CD4-positive, alpha-beta T cell treated with Interleukin-17A for 1 hour (primary cell): Measurements from ENCODE around the gene TRMT2A.
A peak's percentile ranks its signal among the peaks of the same experiment; 100 is the strongest.
"Not testable (repeated sequence)": the region's sequence is repeated elsewhere in the genome, so short reads cannot be mapped to it uniquely, and the experiment has no call there.

Source experiments
- DNase-seq: peaks from one replicate; pipeline ENCODE4 v3.0.0-alpha.2; 2020

The TRMT2A gene, protein sequence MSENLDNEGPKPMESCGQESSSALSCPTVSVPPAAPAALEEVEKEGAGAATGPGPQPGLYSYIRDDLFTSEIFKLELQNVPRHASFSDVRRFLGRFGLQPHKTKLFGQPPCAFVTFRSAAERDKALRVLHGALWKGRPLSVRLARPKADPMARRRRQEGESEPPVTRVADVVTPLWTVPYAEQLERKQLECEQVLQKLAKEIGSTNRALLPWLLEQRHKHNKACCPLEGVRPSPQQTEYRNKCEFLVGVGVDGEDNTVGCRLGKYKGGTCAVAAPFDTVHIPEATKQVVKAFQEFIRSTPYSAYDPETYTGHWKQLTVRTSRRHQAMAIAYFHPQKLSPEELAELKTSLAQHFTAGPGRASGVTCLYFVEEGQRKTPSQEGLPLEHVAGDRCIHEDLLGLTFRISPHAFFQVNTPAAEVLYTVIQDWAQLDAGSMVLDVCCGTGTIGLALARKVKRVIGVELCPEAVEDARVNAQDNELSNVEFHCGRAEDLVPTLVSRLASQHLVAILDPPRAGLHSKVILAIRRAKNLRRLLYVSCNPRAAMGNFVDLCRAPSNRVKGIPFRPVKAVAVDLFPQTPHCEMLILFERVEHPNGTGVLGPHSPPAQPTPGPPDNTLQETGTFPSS

DNA sequence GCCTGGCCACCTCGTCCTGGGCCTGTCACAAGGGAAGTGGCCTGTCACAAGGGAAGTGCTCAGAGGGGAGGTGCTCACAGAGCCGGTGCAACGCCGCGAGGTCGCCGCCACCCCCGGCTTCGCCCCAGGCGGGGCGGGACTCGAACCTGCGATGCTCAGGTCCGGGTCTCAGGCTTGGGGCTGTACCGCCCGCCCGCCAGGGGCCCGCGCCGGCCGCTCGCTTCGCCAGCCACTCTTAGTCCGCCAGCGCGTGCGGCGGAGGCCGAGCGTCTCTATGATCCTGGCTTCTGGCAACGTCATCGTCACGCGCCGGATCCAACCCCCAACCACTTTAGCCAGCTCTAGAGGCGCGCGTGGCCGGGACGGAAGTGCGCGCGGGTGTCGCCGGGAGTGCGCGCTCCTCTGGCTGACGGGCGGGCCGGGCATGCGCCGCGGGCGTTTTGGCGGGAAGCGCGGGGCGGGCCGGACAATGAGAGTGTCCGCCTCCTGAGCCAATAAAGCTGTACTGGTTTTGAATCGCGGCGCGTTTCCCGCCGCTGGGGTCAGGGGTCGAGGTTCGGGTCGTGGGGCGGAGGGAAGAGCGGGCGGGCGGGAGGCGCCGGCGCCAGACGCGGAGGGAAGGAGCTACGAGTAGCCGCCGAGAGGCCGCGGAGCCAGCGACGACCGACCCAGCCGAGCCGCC, at the start of gene TRMT2A:
TSS of gene TRMT2A (minus strand) at position 276 of the 682 bp plus-strand sequence. CDS start 320 bp downstream, outside the sequence.
- DNase-seq = peak; percentile 97

DNA sequence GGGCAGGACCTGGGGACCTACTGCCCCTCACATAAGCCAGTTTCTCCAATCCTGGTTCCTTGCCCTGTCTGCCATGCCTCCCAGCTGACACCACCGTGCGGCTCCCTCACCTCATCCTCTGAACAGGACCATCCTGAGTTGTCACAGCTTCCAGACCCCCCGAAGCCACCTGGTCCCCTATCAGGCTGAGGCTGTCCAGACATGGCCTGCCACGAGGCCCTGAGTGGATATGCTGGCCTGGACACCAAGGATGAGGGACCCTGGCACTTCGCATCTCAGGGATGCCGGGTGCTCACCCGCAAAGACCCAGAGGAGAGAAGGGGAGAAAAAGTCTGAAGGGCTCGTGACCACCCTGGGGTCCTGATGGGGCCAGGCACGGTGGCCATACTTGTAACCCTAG, 49.7 kb upstream of the TRMT2A start:
- no peak for DNase-seq

DNA sequence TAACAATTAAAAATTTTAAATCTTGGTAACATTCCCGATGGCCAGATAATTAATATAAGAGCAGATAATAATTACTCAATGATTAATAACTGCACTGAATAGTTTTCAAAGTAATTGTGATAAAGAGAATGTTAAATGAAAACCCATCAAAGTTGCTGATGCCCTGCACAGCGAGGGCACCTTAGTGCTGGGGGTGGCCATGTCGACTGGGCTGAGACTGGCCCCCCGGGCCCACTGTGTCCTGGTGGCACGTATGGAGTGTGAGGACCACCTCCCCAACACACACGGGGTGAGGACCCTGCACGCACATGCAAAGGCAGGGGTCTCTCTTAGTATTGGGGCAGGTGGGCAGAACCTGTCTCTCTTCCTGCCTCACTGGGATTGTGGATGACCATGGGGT, 48.9 kb upstream of the TRMT2A start:
- no peak for DNase-seq

DNA sequence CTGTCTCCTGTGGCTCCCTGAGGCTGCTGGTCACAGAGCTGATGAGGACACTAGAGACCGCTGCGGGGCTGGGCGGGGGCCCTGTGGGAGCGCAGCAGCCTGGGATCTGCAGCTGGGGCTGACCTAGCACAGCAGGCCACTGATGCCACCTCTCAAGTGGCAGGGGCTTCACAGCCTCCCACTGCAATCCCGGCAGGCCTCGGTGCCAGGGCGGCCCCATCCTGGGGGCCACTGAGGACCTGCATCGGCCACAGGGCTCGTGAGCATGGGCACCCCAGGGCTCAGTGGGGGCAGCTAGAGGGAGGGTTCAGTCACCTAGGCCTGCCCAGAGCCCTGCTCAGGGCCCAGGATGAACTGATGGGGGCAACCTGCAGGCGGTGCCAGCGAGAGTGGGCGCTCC, 48.4 kb upstream of the TRMT2A start:
- no peak for DNase-seq

DNA sequence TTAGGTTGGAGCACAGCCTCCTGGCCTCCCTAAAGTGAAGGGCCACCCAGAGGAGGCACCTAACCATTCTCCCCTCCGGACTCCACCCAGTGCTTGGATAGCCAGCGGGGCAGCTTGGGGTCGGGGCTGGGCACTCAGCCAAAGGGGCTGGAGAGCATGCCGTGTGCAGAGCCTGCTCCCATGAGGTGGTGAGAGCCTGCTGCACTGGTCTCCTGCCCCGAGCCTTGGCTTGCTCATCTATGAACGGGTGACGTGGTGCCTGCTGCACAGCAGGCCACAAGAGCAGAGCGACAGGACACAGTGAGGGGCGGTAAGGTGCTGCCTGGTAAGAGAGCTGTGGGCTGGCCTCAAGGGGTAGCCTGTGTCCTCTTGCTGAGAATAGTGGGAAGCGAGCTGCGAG, 47.8 kb upstream of the TRMT2A start:
- no peak for DNase-seq

DNA sequence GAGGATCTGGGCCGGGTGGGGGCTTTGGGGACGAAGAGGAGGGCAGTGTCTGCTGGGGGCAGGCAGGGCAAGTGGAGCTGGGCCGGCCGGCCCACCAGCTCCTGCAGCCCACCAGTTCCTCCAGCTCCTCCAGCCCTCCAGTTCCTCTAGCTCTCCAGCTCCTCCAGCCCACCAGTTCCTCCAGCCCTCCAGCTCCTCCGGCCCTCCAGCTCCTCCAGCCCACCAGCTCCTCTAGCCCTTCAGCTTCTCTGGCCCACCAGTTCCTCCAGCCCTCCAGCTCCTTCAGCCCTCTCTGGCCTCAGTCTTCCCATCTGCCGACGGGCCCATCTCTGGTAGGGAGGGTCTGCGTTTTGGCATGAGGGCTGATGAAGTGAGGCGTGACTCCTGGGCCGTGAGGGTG, 43.0 kb upstream of the TRMT2A start:
- DNase-seq = no peak

DNA sequence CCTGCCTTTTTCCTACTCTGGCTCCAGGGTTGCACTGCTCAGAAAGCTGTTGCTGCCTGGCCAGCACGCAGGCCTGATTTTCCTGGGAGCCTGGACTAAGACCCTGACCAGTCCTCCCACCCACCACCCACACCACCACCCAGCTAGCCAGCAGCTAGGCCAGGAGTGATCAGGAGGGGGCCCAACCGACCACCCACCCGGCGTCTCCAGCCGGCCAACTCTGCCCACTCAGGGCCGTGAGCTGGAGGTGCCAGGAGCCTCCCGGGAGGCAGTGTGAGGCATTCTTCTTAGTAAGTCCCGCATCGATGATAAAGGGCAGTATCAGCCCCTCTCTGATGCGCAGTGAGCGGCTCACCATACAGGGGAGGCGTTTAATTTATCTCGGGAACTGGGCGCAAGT, 42.5 kb upstream of the TRMT2A start:
- not testable (repeated sequence) for DNase-seq

DNA sequence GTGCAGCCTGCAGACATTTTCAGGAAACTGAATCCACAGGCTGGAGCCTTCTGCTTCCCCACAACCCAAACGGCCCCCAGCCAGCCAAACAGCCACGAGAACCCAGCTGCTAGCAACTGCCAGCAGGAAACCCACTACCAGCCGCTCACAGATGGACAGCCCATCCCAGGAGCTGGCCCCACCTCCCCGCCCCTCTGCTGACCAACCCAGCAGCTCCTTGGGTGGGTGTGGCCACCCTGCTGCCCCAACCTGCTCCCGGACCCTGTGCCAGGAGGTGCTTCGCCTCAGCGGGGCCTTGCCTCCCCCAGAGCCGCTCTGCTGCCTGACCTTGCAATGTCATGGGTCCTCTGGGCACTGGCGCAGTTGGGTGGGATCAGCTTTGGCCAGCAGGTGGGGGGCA, 42.0 kb upstream of the TRMT2A start:
- no peak for DNase-seq

DNA sequence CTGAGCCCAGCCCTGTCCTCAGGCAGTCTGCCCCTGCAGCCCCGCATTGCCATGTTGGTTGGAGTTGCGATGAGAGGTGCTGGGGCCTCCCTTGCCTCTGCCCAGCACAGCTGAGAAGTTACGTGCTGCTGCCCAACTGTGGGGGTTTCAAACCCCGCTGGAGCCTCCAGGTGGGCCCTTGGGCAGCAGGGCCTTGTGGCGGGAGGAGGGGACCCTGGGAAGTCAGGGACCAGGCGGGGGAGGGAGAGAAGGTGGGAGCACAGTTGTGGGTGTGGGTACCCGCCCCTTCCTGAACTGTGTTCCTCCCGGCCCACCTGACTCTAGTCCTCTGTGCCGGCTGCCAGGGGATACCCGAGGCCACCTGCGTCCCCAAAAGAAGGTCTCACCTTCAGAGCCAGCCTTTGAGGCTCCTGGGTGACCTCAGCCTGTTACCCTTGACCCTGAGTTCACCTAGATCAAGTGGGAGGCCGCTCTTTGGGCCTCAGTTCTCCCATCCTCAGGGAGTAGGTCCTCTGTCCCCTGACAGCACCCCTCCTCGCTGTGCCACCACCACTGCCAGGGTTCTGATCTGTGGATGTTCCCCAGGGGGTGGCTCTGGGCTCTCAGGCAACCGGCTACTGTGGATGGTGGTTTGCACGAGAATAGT, 41.5 kb upstream of the TRMT2A start:
- no peak for DNase-seq

DNA sequence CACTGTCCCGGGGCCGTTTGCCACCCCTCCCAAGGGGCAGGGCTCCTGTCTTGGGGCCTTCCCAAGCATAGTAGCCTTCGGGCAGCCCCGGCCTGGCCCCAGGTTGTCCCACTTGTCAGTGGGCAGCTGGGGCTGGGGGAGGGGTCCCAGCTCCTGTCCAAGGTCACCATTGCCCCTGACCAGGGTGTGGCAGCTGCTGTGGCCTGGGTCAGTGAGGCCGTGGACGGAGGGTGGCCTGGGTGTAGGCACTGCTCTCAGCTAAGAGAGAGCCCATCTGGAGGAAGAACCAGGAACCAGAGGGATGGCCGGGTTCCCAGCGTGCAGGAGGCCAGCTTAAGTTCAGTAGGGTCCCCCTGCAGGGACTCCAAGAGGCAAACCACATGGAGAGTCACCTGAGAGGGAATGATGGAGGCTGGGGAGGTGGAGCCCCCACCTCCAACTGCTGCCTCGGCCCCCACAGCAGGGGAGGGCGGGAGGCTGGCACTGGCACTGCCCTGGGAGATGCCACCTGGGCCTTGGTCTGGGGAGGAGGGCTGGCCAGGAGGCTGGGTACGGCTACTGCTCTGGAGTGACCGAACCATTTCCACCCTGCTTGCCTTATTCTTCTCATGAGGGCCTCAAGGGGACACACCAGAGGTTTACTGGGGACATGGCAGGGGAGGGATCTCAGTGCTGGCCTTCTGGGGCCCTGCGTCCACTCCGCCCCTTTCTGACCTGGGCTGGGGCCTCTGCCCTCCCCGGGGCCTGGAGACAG, 40.6 kb upstream of the TRMT2A start:
- DNase-seq = no peak

DNA sequence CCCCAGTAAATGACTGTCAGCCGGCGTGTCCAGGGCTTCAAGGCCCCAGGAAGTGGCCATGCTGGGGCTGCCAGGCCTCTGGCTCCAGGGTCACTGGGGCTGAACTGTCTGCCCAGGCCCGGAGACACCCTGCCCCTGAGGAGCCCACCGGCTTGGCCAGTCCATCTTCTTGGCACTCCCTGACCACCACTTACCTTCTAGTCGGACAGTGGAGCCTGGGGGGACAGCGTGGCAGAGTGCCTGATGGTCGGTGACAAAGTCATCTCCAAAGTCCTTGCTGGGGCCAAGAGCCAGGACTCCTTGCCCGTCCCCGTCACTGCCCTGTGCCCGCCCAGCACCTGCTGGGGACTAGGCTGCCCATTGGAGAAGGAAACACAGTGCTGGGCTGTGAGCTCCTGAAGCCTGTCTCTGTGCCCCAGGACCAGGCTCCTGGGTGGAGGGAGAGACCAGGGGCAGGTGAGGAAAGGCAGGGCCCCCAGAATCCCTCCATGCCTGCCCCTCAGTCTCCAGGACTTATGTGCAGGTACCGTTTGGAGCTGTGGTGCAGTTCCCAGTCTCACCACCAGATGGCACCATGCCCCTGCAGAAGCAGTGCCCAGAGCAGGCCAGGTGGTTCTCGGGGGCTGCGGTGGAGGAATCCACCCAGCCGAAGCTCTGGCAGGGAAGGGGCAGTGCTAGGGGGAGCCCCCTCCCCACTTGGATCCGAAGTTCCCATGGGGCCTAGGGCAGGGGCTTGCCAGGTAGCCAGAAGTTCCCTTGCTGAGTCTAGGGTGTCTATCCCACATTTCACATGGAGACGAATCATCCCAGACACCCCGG, 39.8 kb upstream of the TRMT2A start:
- DNase-seq = peak; percentile 89

DNA sequence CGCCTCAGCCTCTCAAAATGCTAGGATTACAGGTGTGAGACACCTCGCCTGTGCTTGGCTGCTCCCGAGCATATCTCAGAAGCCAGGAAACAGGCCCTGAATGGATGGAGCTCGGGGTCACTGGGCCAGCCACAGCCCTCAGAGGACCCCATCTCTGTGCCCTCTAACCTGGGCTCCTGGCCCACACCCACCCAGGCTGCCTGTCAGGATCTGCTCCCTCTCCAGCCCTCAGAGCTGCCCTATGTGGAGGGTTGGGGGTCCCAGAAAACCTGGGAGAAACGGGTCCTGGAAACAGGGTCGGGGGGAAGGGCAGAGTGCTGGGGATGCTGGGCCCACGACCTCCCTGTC, 39.0 kb upstream of the TRMT2A start:
- no peak for DNase-seq

DNA sequence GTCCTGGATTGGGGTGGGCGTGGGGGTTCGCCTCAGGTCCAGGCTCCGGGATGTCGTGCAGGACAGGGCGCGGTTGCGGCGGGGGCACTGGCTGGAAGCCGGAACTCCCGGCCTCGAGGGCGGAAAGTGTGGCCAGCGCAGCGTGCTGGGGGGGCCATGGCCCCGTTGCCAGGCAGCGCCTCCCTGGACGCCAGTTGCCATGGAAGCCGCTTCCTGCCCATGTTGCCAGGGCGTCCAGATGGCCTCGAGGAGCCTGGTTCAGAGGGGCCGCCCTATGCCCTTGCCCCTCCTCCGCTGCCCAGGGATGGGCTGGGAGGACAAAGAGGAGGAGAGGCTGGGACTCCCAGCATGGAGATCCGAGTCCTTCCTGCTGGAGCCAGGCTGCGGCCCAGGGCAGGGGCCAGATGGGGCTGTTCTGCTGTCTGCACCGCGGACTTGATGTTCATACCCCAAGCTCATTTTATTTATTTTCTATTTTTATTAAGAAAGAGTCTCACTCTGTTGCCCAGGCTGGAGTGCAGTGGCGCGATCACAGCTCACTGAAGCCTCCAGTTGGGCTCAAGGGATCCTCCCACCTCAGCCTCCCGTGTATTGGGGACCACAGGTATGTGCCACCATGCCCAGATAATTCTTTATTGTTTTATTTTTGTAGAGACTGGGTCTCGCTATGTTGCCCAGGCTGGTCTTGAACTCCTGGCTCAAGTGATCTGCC, 38.5 kb upstream of the TRMT2A start:
- peak; percentile 25 for DNase-seq

DNA sequence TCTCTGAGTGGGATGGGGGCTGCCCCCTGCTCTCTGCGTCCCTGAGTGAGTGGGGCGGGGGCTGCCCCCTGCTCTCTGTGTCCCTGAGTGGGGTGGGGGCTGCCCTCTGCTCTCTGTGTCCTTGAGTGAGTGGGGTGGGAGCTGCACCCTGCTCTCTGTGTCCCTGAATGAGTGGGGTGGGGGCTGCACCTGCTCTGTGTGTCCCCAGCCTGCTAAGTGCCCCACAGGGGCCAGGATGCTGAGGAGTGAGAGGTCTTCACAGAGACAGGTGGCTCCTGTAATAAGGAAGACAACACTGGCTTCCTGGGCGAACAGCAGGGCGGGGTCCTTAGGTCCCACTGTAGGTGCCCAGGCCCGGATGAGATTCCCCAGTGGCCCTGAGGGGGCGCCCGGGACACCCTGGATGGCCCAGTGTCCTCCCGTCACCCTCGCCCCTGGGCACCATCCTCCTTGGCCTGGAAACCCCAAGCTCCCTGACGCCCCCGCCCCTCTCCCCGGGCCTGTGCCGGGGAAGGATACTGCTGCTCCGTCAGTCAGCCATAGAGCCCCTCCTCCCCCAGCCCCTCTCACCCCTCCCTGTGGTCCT, 37.7 kb upstream of the TRMT2A start:
- no peak for DNase-seq

DNA sequence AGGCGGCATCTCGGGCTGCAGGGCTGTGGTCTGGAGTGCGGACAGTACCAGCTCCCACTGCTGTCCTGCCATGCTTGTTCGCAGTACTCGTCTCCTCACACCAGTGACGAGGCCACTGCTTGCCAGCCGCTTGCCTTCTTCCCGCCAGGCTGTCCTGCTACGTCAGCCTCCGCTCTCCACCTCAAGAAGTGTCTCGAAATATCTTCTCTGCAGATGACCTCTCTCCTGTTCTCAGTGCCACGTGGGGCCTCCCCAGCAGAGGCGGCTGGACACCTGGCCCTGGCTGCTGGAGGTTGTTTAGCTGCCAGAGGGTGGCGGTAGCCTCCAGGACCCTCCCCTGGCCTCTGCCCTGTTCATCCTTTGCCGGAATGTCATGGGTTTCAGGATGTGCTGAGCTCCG, 36.9 kb upstream of the TRMT2A start:
- no peak for DNase-seq

DNA sequence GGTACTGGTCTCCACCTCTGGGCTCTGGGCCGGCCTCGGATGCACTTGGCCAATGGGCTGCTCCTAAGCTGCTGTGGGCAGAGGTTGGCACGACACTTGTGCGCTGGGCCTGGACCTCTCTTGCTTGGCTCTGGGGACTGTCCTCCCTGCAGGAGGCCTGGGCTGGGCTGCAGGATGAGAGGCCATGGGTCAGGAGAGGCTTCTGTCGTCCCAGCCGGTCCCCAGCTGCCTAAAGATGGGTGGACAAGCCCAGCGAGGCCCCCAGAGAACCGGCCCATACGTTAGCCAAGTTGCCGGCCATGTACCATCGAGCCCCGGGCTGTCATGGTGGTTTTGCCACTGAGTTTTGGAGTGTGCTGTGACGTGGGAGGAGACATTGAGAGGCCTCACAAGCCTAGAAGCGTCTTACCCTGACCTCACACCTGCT, 35.5 kb upstream of the TRMT2A start:
- DNase-seq = no peak

DNA sequence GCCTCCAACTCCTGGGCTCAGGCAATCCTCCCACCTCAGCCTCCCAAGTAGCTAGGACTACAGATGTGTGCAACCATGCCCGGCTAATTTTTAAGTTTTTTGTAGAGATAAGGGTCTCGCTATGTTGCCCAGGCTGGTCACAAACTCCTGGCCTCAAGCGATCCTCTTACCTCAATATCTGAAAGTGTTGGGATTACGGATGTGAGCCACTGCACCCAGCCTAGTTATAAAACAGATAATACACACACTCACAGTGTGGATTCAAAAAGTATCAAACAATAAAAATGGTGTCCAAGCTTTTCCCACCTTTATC, 34.2 kb upstream of the TRMT2A start:
- DNase-seq = no peak

DNA sequence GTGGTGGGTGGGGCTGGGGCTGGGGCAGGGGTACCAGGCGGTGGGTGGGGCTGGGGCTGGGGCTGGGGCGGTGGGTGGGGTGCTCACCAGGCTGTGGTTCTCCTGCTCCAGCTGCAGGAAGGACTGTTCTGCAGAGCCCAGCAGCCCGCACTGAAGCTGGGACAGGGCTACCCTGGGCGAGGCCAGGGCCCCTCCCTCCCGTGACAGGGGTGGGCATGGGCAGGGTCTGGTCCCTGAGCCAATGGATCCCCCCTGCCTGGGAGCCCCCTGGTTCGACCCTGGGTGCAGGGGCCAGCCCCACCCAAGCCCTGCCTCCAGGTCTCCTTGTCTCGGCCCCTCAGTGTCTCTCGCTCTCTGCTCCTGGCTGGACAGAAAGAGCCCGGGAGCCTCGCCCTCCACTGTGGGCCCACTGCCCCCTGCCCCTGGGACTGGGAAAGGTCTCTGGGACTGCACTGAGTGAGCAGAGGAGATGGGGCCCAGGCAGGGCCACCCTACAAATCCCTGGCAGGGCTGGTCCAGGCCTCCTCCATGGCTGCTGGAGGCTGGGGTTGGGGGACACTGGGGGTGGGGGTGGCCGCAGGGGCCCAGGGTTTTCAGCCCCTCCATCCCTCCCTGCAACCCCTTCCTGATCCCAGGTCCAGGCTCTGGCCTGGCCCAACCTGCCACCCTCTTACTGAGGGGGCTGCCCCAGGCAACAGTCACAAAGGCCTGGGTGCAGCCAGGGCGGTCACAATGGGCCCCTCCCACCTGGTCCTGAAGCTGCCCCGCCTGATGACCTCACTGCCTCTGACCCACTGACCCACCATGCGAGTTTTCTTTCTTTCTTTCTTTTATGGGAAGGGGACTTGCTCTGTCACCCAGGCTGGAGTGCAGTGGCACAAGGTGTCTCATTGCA, 33.6 kb upstream of the TRMT2A start, which contains the start of gene CCDC188:
TSS of gene CCDC188 (minus strand) at position 675 of the 895 bp plus-strand sequence. CDS start at position 606, 69 bp downstream.
- no peak for DNase-seq
